HepG2 (cell line): ENCODE data around the gene GDF15.
A peak's percentile ranks its signal among the peaks of the same experiment; 100 is the strongest.

Experiments used
- HDAC6 ChIP-seq: fragments of 200-600 bp; sonication (generic); IDR thresholded peaks from 2 replicates; pipeline ENCODE4 v1.7.0; 2017; ENCODE audit warnings: mild to moderate bottlenecking, antibody characterized with exemption, low read length, low read depth
- HOXD1 ChIP-seq: sonication (generic); formaldehyde crosslinking; IDR thresholded peaks from 2 replicates; pipeline ENCODE4 v1.5.0; 2020; ENCODE audit warnings: missing genetic modification reagents
- IRX3 ChIP-seq: sonication (generic); formaldehyde crosslinking; IDR thresholded peaks from 2 replicates; pipeline ENCODE4 v1.8.1; 2023; ENCODE audit warnings: mild to moderate bottlenecking, low read depth, missing genetic modification reagents, borderline replicate concordance
- KLF6 ChIP-seq: IDR thresholded peaks from 2 replicates; pipeline ENCODE4 v1.8.0; 2016; ENCODE audit warnings: missing biosample characterization, missing genetic modification reagents
- ZNF660 ChIP-seq: sonication (generic); formaldehyde crosslinking; IDR thresholded peaks from 2 replicates; pipeline ENCODE4 v1.5.1; 2020; ENCODE audit warnings: mild to moderate bottlenecking, low read depth, missing genetic modification reagents, borderline replicate concordance
- TF ChIP-seq, protein P1 (sequence below): sonication (generic); formaldehyde crosslinking; IDR thresholded peaks from 2 replicates; pipeline ENCODE4 v1.5.0; 2020; ENCODE audit warnings: mild to moderate bottlenecking, missing genetic modification reagents
- TF ChIP-seq, protein P2 (sequence below): sonication (generic); formaldehyde crosslinking; IDR thresholded peaks from 2 replicates; pipeline ENCODE4 v1.5.0; 2020; ENCODE audit warnings: mild to moderate bottlenecking, missing genetic modification reagents, moderate library complexity
- TF ChIP-seq, protein P3 (sequence below): sonication (generic); formaldehyde crosslinking; IDR thresholded peaks from 2 replicates; pipeline ENCODE4 v1.5.1; 2020; ENCODE audit warnings: mild to moderate bottlenecking, missing genetic modification reagents, borderline replicate concordance

DNA sequence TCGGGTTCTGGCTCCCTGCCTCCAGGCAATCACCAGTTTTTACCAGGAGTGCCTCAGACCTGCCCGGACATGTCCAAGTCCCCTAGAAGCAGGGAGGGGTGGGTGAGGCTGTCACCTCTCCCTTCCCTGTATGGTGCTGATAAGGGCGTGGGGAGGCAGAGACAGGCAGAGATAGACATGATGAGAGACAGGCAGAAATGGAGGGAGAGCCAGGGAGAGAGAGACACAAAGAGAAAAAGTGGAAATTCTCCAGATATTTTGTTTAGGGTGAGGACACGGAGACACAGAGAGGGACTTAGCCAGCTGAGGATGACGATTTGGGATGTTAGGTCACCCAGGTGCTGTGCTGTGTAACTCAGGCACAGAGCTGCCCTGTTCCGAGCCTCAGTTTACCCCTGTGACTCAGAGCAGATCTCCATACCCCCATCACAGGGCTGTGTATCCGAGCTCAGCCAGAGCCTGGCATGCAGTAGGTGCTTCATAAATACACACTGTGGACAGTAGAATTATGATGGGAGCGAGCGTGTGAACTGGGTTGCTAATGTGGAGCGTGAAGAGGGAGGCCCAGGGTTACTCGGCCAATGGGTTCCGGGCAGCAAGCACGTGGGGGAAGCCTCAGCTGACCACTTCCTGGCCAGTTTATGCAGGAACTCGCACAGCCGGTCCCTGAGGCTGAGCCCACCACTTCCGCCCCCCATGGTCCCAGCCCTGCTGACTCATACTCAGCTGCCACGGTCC lies 11.9 kb upstream of the GDF15 start:
- TF ChIP-seq, protein P1, sequence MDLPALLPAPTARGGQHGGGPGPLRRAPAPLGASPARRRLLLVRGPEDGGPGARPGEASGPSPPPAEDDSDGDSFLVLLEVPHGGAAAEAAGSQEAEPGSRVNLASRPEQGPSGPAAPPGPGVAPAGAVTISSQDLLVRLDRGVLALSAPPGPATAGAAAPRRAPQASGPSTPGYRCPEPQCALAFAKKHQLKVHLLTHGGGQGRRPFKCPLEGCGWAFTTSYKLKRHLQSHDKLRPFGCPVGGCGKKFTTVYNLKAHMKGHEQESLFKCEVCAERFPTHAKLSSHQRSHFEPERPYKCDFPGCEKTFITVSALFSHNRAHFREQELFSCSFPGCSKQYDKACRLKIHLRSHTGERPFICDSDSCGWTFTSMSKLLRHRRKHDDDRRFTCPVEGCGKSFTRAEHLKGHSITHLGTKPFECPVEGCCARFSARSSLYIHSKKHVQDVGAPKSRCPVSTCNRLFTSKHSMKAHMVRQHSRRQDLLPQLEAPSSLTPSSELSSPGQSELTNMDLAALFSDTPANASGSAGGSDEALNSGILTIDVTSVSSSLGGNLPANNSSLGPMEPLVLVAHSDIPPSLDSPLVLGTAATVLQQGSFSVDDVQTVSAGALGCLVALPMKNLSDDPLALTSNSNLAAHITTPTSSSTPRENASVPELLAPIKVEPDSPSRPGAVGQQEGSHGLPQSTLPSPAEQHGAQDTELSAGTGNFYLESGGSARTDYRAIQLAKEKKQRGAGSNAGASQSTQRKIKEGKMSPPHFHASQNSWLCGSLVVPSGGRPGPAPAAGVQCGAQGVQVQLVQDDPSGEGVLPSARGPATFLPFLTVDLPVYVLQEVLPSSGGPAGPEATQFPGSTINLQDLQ = peak; percentile 82; the same call in 1 of the 2 replicates
- TF ChIP-seq, protein P2, sequence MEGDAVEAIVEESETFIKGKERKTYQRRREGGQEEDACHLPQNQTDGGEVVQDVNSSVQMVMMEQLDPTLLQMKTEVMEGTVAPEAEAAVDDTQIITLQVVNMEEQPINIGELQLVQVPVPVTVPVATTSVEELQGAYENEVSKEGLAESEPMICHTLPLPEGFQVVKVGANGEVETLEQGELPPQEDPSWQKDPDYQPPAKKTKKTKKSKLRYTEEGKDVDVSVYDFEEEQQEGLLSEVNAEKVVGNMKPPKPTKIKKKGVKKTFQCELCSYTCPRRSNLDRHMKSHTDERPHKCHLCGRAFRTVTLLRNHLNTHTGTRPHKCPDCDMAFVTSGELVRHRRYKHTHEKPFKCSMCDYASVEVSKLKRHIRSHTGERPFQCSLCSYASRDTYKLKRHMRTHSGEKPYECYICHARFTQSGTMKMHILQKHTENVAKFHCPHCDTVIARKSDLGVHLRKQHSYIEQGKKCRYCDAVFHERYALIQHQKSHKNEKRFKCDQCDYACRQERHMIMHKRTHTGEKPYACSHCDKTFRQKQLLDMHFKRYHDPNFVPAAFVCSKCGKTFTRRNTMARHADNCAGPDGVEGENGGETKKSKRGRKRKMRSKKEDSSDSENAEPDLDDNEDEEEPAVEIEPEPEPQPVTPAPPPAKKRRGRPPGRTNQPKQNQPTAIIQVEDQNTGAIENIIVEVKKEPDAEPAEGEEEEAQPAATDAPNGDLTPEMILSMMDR = no peak
- TF ChIP-seq KLF6 (CRISPR knock-in tag) = no peak
- TF ChIP-seq HDAC6 = no peak
- no peak for TF ChIP-seq IRX3 (CRISPR knock-in tag)
- TF ChIP-seq, protein P3, sequence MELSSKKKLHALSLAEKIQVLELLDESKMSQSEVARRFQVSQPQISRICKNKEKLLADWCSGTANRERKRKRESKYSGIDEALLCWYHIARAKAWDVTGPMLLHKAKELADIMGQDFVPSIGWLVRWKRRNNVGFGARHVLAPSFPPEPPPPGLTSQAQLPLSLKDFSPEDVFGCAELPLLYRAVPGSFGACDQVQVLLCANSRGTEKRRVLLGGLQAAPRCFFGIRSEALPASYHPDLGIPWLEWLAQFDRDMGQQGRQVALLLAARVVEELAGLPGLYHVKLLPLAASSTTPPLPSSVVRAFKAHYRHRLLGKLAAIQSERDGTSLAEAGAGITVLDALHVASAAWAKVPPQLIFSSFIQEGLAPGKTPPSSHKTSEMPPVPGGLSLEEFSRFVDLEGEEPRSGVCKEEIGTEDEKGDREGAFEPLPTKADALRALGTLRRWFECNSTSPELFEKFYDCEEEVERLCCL (CRISPR knock-in tag) = no peak
- 0 out of 2 replicates have a peak, but pooled peaks have one; percentile 38 for TF ChIP-seq HOXD1 (CRISPR knock-in tag)
- no peak for TF ChIP-seq ZNF660 (CRISPR knock-in tag)
